ENCODE results near the gene TLK1. TPM values are rescaled to one million over a fixed set of nuclear protein-coding genes. Genes with fewer than 3 reads are reported as not detected.
"Not testable (repeated sequence)": the region's sequence is repeated elsewhere in the genome, so short reads cannot be mapped to it uniquely, and the experiment has no call there.

TLK1 gene
- total RNA-seq, 4 donors from 2014 or later = 41.0 to 57.6 (median 51.6) TPM

GRCh38 chr2:171098607-171099006, 62.1 kb downstream of the TLK1 start:
- TF ChIP-seq POLR2A (IDR thresholded peaks at IDR 0.05) (no peak), CTCF (IDR thresholded peaks at IDR 0.05) (no peak)
- Histone ChIP-seq H3K27me3 (no peaks in the 10 kb centered on the region), H3K36me3 (no peaks in the 10 kb centered on the region), H3K4me3 (replicated peaks in 1 of 3) (no peak overlapping the region), H3K27ac (no peak overlapping the region), H3K9me3 (no peaks in the 10 kb centered on the region), H3K4me1 (no peaks in the 10 kb centered on the region)
- no peak for DNase-seq
- intact Hi-C loops (cut with DNase I) = no loop called here

- Histone ChIP-seq H3K4me1 (no peaks in the 10 kb centered on the region), H3K36me3 (no peaks in the 10 kb centered on the region), H3K27ac (no peak overlapping the region), H3K9me3 (no peaks in the 10 kb centered on the region), H3K4me3 (replicated peaks in 1 of 3) (no peak overlapping the region), H3K27me3 (no peaks in the 10 kb centered on the region)
- intact Hi-C loops (cut with DNase I) = no loop called here
- no peak for DNase-seq
- TF ChIP-seq POLR2A (IDR thresholded peaks at IDR 0.05) (no peak), CTCF (IDR thresholded peaks at IDR 0.05) (no peak)
- 90 to 91% methylated on average over 2 of the region's 2 CpGs for WGBS, 2 donors
Observed at GRCh38 chr2:171095014-171095582, 65.6 kb downstream of the TLK1 start.

GRCh38 chr2:171091517-171091916, 69.2 kb downstream of the TLK1 start:
- H3K27me3 ChIP-seq; H3K36me3 ChIP-seq; intact Hi-C loops (cut with DNase I); H3K4me3 ChIP-seq (replicated peaks in 1 of 3); DNase-seq; H3K27ac ChIP-seq; H3K4me1 ChIP-seq; H3K9me3 ChIP-seq: not testable (repeated sequence)
- 97% methylated on average over 11 of the region's 11 CpGs for WGBS, 2 donors

- H3K4me1 ChIP-seq = peaks cover 11 to 13% of the 10 kb centered on the region in 2 donors
- H3K27ac ChIP-seq = no peak overlapping the region
- intact Hi-C loops (cut with DNase I) = no loop called here
- H3K27me3 ChIP-seq = no peaks in the 10 kb centered on the region
- no peak for DNase-seq
- WGBS, 2 donors = 94 to 97% methylated on average over 6 of the region's 6 CpGs
- no peaks in the 10 kb centered on the region for H3K36me3 ChIP-seq
- H3K4me3 ChIP-seq (replicated peaks in 1 of 3) = no peak overlapping the region
- H3K9me3 ChIP-seq = no peaks in the 10 kb centered on the region
- TF ChIP-seq POLR2A (IDR thresholded peaks at IDR 0.05) (no peak), CTCF (IDR thresholded peaks at IDR 0.05) (no peak)
Observed at GRCh38 chr2:171089489-171089888, 71.2 kb downstream of the TLK1 start.

GRCh38 chr2:171088057-171088834, 72.4 kb downstream of the TLK1 start:
- intact Hi-C loops (cut with DNase I) = no loop called here
- no peaks in the 10 kb centered on the region for H3K36me3 ChIP-seq
- H3K4me1 ChIP-seq = peaks cover 11 to 13% of the 10 kb centered on the region in 2 donors
- H3K27ac ChIP-seq = no peak overlapping the region
- H3K27me3 ChIP-seq = no peaks in the 10 kb centered on the region
- DNase-seq = no peak
- H3K9me3 ChIP-seq = no peaks in the 10 kb centered on the region
- H3K4me3 ChIP-seq (replicated peaks in 1 of 3) = no peak overlapping the region
- 96 to 97% methylated on average over 5 of the region's 5 CpGs for WGBS, 2 donors
- no peak for TF ChIP-seq CTCF (IDR thresholded peaks at IDR 0.05)
- TF ChIP-seq POLR2A (IDR thresholded peaks at IDR 0.05) = no peak

Measured in thyroid gland (tissue), 4 donors.